Colonic mucosa (tissue), 4 donors: ENCODE measurements around the gene WLS. TPM values are rescaled to one million over a fixed set of nuclear protein-coding genes. Genes with fewer than 3 reads are reported as not detected.
"Not testable (repeated sequence)": the region's sequence is repeated elsewhere in the genome, so short reads cannot be mapped to it uniquely, and the experiment has no call there.

Experiments used
- DNase-seq: peaks from one replicate; pipeline ENCODE4 v3.0.0-alpha.2; 2020
- H3K27ac ChIP-seq: fragments of 200-600 bp; one replicate; pipeline ENCODE4 v1.8.0; 2021
- H3K27me3 ChIP-seq: fragments of 200-600 bp; one replicate; pipeline ENCODE4 v1.8.0; 2021
- H3K36me3 ChIP-seq: fragments of 200-600 bp; one replicate; pipeline ENCODE4 v1.8.0; 2021
- H3K4me1 ChIP-seq: fragments of 200-600 bp; one replicate; pipeline ENCODE4 v1.8.0; 2021; ENCODE audit warnings: mild to moderate bottlenecking
- H3K4me3 ChIP-seq: fragments of 200-600 bp; one replicate; pipeline ENCODE4 v1.8.0; 2021
- H3K9ac ChIP-seq, 2 donors: one replicate each; pipeline ENCODE4 v1.7.0; 2013; ENCODE audit warnings: control low read depth in 2 of 2, low read depth in 2 of 2, low read length in 2 of 2
- H3K9me3 ChIP-seq: fragments of 200-600 bp; one replicate; pipeline ENCODE4 v1.8.0; 2021
- CTCF ChIP-seq: fragments of 200-600 bp; IDR thresholded peaks from one replicate; pipeline ENCODE4 v1.8.0; 2022; ENCODE audit warnings: antibody characterized with exemption, mild to moderate bottlenecking
- intact Hi-C: fragments of 100-400 bp; cut with DNase I; formaldehyde crosslinking; loops from one replicate; pipeline ENCODE4 v1.14.1; 2022
- total RNA-seq, 2 donors: library from RNA; stranded (reverse); fragmentation: NEBNext Ultra II Directional in 1 of 2; extraction: Animal tissue kit (Norgen Biotek cat#: 25700) in 1 of 2; gene quantifications; one replicate each; pipeline ENCODE4 v1.2.1, GENCODE V29; 2021
- donor health status: healthy.
- donor health status: DM: no; HTN: no; CAD: no.
- donor health status: DM: no; HTN: no; CAD: no.

The WLS gene
- total RNA-seq, 2 donors from 2014 or later = 88.3 to 116 TPM

GRCh38 chr1:68166348-68166747 lies 66.0 kb downstream of the WLS start:
- TF ChIP-seq CTCF = no peak
- DNase-seq = no peak
- intact Hi-C loops = no loop called here
- Histone ChIP-seq H3K9me3 (no peaks in the 10 kb centered on the region), H3K4me3 (no peak overlapping the region), H3K27me3 (no peaks in the 10 kb centered on the region), H3K27ac (no peak overlapping the region), H3K4me1 (no peaks in the 10 kb centered on the region), H3K9ac (no peak overlapping the region), H3K36me3 (no peaks in the 10 kb centered on the region)

GRCh38 chr1:68165665-68166064 lies 66.7 kb downstream of the WLS start:
- H3K27me3 ChIP-seq = no peaks in the 10 kb centered on the region
- H3K4me3 ChIP-seq = no peak overlapping the region
- DNase-seq = no peak
- TF ChIP-seq CTCF = no peak
- H3K9ac ChIP-seq = no peak overlapping the region
- no peak overlapping the region for H3K27ac ChIP-seq
- H3K9me3 ChIP-seq = no peaks in the 10 kb centered on the region
- H3K36me3 ChIP-seq = no peaks in the 10 kb centered on the region
- H3K4me1 ChIP-seq = no peaks in the 10 kb centered on the region
- intact Hi-C loops = no loop called here

- intact Hi-C loops = no loop called here
- no peaks in the 10 kb centered on the region for H3K27me3 ChIP-seq
- H3K36me3 ChIP-seq = no peaks in the 10 kb centered on the region
- H3K9ac ChIP-seq = no peak overlapping the region
- no peaks in the 10 kb centered on the region for H3K9me3 ChIP-seq
- TF ChIP-seq CTCF = no peak
- no peak overlapping the region for H3K4me3 ChIP-seq
- no peak overlapping the region for H3K27ac ChIP-seq
- no peak for DNase-seq
- no peaks in the 10 kb centered on the region for H3K4me1 ChIP-seq
These were observed 67.4 kb downstream of the WLS start for GRCh38 chr1:68164918-68165317.

- Histone ChIP-seq H3K9me3 (no peaks in the 10 kb centered on the region), H3K27ac (no peak overlapping the region), H3K27me3 (no peaks in the 10 kb centered on the region), H3K4me3 (no peak overlapping the region), H3K4me1 (no peaks in the 10 kb centered on the region), H3K9ac (no peak overlapping the region), H3K36me3 (no peaks in the 10 kb centered on the region)
- no peak for DNase-seq
- TF ChIP-seq CTCF = no peak
- intact Hi-C loops = no loop called here
These were observed 69.1 kb downstream of the WLS start for GRCh38 chr1:68163220-68163619.

GRCh38 chr1:68162761-68163160 lies 69.6 kb downstream of the WLS start:
- H3K27ac ChIP-seq = no peak overlapping the region
- H3K4me1 ChIP-seq = no peaks in the 10 kb centered on the region
- no peak overlapping the region for H3K4me3 ChIP-seq
- no peak for TF ChIP-seq CTCF
- DNase-seq = no peak
- no peak overlapping the region for H3K9ac ChIP-seq
- no peaks in the 10 kb centered on the region for H3K27me3 ChIP-seq
- no peaks in the 10 kb centered on the region for H3K9me3 ChIP-seq
- intact Hi-C loops = no loop called here
- no peaks in the 10 kb centered on the region for H3K36me3 ChIP-seq

- H3K4me1 ChIP-seq, H3K4me3 ChIP-seq, H3K9me3 ChIP-seq, DNase-seq, intact Hi-C loops, H3K36me3 ChIP-seq, H3K27me3 ChIP-seq, H3K9ac ChIP-seq, H3K27ac ChIP-seq: not testable (repeated sequence)
These were observed 70.7 kb downstream of the WLS start for GRCh38 chr1:68161672-68162071.

- DNase-seq, intact Hi-C loops: not testable (repeated sequence)
These were observed 71.4 kb downstream of the WLS start for GRCh38 chr1:68160935-68161334.

More at GRCh38 chr1:68160935-68161334, 71.4 kb downstream of the WLS start:
- not testable (repeated sequence) for H3K36me3 ChIP-seq, H3K4me1 ChIP-seq, H3K9ac ChIP-seq, H3K27ac ChIP-seq, H3K4me3 ChIP-seq, H3K9me3 ChIP-seq, H3K27me3 ChIP-seq
